SH-SY5Y (cell line): Measurements from ENCODE around the gene AZIN2.

Source experiments
- GATA2 ChIP-seq: IDR thresholded peaks from 2 replicates; pipeline ENCODE4 v1.6.1; 2011; ENCODE audit warnings: mild to moderate bottlenecking, low read depth, low read length
- GATA3 ChIP-seq: IDR thresholded peaks from 2 replicates; pipeline ENCODE4 v1.6.1; 2011; ENCODE audit warnings: low read depth, mild to moderate bottlenecking, low read length, moderate library complexity

DNA sequence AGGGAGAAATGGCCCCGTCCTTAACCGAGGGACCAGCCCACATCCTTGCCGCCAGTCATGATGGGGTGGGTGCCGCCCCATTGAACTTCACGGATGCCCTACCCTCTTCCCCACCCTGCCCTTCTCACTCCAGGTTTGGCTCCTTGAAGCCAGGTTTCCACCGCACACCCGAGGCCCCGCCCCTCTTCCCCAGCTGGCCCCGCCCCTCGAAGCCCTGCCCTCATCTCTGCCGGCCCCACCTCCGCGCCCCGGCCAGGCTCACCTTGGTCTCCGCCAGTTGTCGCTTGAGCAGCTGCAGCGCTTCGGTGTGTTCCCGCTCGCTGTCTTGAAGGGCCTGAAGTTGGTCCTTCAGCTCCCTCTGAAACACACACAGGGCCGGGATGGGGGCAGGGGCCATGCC lies 84.3 kb downstream of the AZIN2 start:
- TF ChIP-seq GATA3 (no peak), GATA2 (no peak)
